Parathyroid adenoma (tissue), 2 donors: ENCODE results near the gene LRCH1.

Source experiments
- H2AFZ ChIP-seq: fragments of 300-600 bp; sonication (generic); one replicate; pipeline ENCODE4 v1.7.0; 2017; ENCODE audit warnings: antibody characterized with exemption, mild to moderate bottlenecking
- H3K27ac ChIP-seq: fragments of 300-600 bp; sonication (generic); one replicate; pipeline ENCODE4 v1.7.0; 2017
- H3K27me3 ChIP-seq: fragments of 300-600 bp; sonication (generic); one replicate; pipeline ENCODE4 v1.7.0; 2017; ENCODE audit warnings: low read length; ENCODE audit not compliant: control insufficient read depth, insufficient read depth
- H3K36me3 ChIP-seq: fragments of 300-600 bp; sonication (generic); one replicate; pipeline ENCODE4 v1.7.0; 2017; ENCODE audit warnings: low read length; ENCODE audit not compliant: control insufficient read depth, insufficient read depth
- H3K4me1 ChIP-seq: fragments of 300-600 bp; sonication (generic); one replicate; pipeline ENCODE4 v1.7.0; 2017; ENCODE audit warnings: control low read depth
- H3K4me2 ChIP-seq: fragments of 300-600 bp; sonication (generic); one replicate; pipeline ENCODE4 v1.7.0; 2017; ENCODE audit warnings: low read length
- H3K4me3 ChIP-seq: fragments of 300-600 bp; sonication (generic); one replicate; pipeline ENCODE4 v1.7.0; 2017; ENCODE audit warnings: low read depth, low read length
- H3K79me2 ChIP-seq: fragments of 300-600 bp; sonication (generic); one replicate; pipeline ENCODE4 v1.7.0; 2017; ENCODE audit warnings: control low read depth
- H3K9ac ChIP-seq: fragments of 300-600 bp; sonication (generic); one replicate; pipeline ENCODE4 v1.7.0; 2017; ENCODE audit warnings: mild to moderate bottlenecking
- H3K9me3 ChIP-seq: fragments of 300-600 bp; sonication (generic); one replicate; pipeline ENCODE4 v1.7.0; 2017; ENCODE audit warnings: low read length; ENCODE audit not compliant: control insufficient read depth
- TF ChIP-seq, protein P1 (sequence below): fragments of 300-600 bp; sonication (generic); IDR thresholded peaks from one replicate; pipeline ENCODE4 v1.7.0; 2017; ENCODE audit warnings: antibody characterized with exemption, mild to moderate bottlenecking
- donor health status: primary hyperparathyroidism.

Gene LRCH1

DNA sequence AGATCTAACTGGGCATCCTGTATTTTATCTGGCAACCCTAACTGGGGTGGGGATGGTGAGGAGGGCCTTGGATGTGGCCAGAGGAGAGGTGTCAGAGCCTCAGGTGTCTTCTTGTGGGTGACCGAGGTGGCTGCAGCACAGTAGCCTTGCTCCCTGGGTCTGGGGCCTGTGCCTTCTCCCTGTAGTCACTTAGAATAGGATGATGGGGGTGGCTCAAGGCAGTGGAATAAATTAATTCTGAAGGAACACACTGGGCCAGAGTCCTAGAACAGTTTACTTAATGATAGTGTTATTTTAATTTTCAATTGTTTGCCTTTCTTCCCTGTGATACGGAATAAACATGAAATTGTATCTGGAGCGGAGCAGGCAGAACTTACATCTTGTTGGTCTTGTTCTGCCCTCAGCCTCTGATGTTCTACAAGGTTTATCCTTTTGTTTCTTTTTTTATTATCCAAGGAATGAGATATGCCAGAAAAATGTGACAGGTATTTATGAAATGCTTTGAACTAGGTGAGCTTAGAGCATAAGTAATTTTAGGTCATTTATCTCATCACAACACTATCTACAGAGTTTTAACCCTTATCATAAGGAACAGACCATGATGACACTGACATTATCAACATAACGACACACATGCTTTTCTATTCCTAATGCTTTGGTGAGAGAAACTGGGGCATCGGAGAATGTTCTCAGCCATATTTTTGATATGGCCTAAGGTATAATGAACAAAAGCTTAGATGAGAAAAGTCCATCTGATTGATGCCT is 51.4 kb downstream of the LRCH1 start:
- peaks cover 12% of the 10 kb centered on the region for H3K79me2 ChIP-seq
- H3K4me3 ChIP-seq, result no peak overlapping the region
- no peaks in the 10 kb centered on the region for H3K36me3 ChIP-seq
- peaks cover 16% of the 10 kb centered on the region for H3K4me1 ChIP-seq
- no peak overlapping the region for H3K9ac ChIP-seq
- peak overlapping the region; percentile 35 for H3K27ac ChIP-seq
- no peak overlapping the region for H2AFZ ChIP-seq
- TF ChIP-seq, protein P1, sequence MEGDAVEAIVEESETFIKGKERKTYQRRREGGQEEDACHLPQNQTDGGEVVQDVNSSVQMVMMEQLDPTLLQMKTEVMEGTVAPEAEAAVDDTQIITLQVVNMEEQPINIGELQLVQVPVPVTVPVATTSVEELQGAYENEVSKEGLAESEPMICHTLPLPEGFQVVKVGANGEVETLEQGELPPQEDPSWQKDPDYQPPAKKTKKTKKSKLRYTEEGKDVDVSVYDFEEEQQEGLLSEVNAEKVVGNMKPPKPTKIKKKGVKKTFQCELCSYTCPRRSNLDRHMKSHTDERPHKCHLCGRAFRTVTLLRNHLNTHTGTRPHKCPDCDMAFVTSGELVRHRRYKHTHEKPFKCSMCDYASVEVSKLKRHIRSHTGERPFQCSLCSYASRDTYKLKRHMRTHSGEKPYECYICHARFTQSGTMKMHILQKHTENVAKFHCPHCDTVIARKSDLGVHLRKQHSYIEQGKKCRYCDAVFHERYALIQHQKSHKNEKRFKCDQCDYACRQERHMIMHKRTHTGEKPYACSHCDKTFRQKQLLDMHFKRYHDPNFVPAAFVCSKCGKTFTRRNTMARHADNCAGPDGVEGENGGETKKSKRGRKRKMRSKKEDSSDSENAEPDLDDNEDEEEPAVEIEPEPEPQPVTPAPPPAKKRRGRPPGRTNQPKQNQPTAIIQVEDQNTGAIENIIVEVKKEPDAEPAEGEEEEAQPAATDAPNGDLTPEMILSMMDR, result no peak
- no peaks in the 10 kb centered on the region for H3K9me3 ChIP-seq
- H3K4me2 ChIP-seq, result no peak overlapping the region
- H3K27me3 ChIP-seq, result no peaks in the 10 kb centered on the region

DNA sequence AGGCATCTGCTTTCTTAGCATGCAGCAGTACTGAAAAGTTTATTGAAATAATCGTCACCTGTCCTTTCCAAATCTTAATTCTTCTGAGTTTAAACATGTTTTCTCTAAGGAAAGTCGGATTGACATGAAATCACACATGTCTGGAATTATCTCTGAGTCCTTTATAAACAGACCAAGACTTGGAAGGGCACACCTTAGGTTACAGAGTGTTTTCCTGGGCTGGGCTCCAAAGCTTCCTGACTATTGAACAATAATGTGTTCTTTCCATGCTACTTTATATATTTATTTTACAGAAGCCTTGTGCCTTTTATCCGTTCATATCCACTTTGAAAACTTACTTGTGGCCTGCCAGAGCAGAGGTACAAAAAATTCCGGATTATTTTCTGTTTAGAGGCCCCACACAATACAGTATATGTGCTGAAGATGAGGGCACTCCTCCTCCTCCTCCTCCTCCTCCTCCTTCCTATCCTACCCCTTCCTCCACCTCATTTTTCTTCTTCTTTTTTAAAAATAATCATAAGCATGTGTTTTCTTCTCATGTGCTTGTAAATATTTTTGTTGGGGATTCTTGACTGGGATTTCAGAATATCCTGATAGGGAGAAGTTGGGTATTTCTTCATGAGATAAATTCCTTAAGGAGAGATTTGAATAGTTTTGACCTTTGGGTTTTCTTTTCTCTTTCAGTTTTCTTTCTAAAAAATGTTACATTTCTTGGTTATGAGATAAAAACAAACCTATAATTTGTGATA is 52.3 kb downstream of the LRCH1 start:
- peak overlapping the region; percentile 36 for H3K27ac ChIP-seq
- H3K4me1 ChIP-seq, result peaks cover 16% of the 10 kb centered on the region
- H3K9ac ChIP-seq, result no peak overlapping the region
- H3K4me3 ChIP-seq, result no peak overlapping the region
- no peaks in the 10 kb centered on the region for H3K27me3 ChIP-seq
- TF ChIP-seq, protein P1, result no peak
- H3K9me3 ChIP-seq, result no peaks in the 10 kb centered on the region
- no peak overlapping the region for H3K4me2 ChIP-seq
- H3K36me3 ChIP-seq, result no peaks in the 10 kb centered on the region
- no peak overlapping the region for H2AFZ ChIP-seq
- peaks cover 12% of the 10 kb centered on the region for H3K79me2 ChIP-seq

DNA sequence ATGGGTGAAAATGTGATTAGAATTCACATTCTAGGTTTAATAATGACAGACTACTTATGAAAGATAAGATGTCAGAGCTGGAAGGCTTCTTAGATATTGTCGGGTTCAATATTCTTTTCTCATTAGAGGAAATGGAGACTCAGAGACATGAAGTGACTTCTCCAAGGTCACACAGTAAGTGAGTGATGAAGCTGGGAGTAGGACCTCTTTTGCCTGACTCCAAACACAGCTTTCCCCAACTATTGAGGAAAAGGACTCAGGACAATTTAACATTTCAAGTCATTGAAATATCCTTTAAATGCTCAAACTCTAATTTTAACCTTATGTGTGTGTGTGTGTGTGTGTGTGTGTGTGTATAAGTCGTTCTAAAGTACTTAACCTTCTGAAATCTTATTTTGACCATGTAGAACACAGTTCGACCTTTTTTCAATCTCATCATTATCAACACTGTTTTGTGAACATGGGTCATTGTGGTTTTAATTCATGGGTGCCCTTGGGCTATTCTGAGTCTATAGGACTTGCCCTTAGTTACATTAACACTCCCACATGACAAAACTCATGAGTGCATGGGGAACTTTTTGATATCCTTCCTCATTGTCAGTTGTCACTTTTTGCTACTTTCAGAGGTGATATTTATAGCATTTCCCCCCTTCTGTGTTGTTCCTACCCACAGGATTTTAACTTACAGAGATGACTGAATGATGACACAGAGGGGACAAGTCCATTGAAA is 53.0 kb downstream of the LRCH1 start:
- H3K9ac ChIP-seq, result no peak overlapping the region
- H3K9me3 ChIP-seq, result no peaks in the 10 kb centered on the region
- TF ChIP-seq, protein P1, result no peak
- H3K27me3 ChIP-seq, result no peaks in the 10 kb centered on the region
- H3K4me1 ChIP-seq, result peaks cover 14% of the 10 kb centered on the region
- H3K36me3 ChIP-seq, result no peaks in the 10 kb centered on the region
- no peak overlapping the region for H3K4me3 ChIP-seq
- H3K27ac ChIP-seq, result peak overlapping the region; percentile 36
- no peak overlapping the region for H2AFZ ChIP-seq
- no peak overlapping the region for H3K4me2 ChIP-seq
- H3K79me2 ChIP-seq, result peaks cover 9% of the 10 kb centered on the region

DNA sequence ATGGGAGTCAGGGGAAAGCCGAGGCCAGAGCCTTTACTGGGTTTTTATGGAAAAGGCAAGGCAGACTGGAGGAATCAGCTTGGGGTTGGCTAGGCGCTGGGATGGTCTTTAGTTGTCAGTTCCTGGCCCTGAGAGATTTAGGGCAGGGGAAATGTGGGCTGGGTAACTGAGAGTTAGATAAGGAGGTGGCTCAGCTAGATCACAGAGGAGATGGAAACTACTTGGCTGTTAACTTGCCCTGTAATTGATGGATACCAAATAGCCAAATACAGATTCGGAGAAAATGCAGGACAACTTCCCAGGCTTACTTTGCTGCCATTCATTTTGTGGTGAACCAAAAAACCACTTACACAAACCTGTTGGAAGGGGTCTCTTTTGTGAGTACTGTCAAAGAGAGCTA is 54.0 kb downstream of the LRCH1 start:
- no peaks in the 10 kb centered on the region for H3K36me3 ChIP-seq
- H3K79me2 ChIP-seq, result peaks cover 8% of the 10 kb centered on the region
- H3K4me1 ChIP-seq, result peaks cover 14% of the 10 kb centered on the region
- H3K9me3 ChIP-seq, result no peaks in the 10 kb centered on the region
- no peak overlapping the region for H3K27ac ChIP-seq
- TF ChIP-seq, protein P1, result no peak
- H3K4me3 ChIP-seq, result no peak overlapping the region
- H2AFZ ChIP-seq, result no peak overlapping the region
- H3K4me2 ChIP-seq, result no peak overlapping the region
- no peak overlapping the region for H3K9ac ChIP-seq
- H3K27me3 ChIP-seq, result no peaks in the 10 kb centered on the region
